OCI-LY3 (cell line): ENCODE measurements around the gene RELB.

ENCODE experiments used
- H2AFZ ChIP-seq: fragments of 200-600, 300-600 bp; shearing (Covaris generic); 2 replicates; pipeline ENCODE4 v1.6.0; 2014; ENCODE audit warnings: antibody characterized with exemption, low read depth, low read length
- H3K27ac ChIP-seq: fragments of 200-600, 300-600 bp; sonication (generic); 2 replicates; pipeline ENCODE4 v1.5.1; 2014; ENCODE audit warnings: mild to moderate bottlenecking, low read length, moderate library complexity, mixed read lengths
- H3K27me3 ChIP-seq: fragments of 200-600, 300-600 bp; sonication (generic); 2 replicates; pipeline ENCODE4 v1.6.1; 2014; ENCODE audit warnings: low read depth, low read length, mixed read lengths
- H3K36me3 ChIP-seq: fragments of 200-600, 300-600 bp; sonication (generic); replicated peaks from 2 replicates; pipeline ENCODE3; 2014; ENCODE audit warnings: low read depth, low read length, mixed read lengths
- H3K4me1 ChIP-seq: fragments of 300-600, 200-600 bp; sonication (generic); 2 replicates; pipeline ENCODE4 v1.6.1; 2014; ENCODE audit warnings: low read length, mixed read lengths
- H3K4me2 ChIP-seq: fragments of 200-600, 300-600 bp; sonication (generic); 2 replicates; pipeline ENCODE4 v1.6.1; 2014; ENCODE audit warnings: low read length, mixed read lengths
- H3K4me3 ChIP-seq: fragments of 300-600, 200-600 bp; sonication (generic); 2 replicates; pipeline ENCODE4 v1.5.1; 2014; ENCODE audit warnings: antibody characterized with exemption, mild to moderate bottlenecking, low read length, moderate library complexity
- H3K79me2 ChIP-seq: fragments of 300-600, 200-600 bp; shearing (Covaris generic); 2 replicates; pipeline ENCODE4 v1.6.1; 2014; ENCODE audit warnings: mild to moderate bottlenecking, low read length, mixed read lengths
- H3K9ac ChIP-seq: fragments of 300-600, 200-600 bp; shearing (Covaris generic); 2 replicates; pipeline ENCODE4 v1.6.0; 2014; ENCODE audit warnings: mild to moderate bottlenecking, low read length, moderate library complexity
- H3K9me3 ChIP-seq: fragments of 200-600, 300-600 bp; shearing (Covaris generic); 2 replicates; pipeline ENCODE4 v1.6.1; 2014; ENCODE audit warnings: low read length, mixed read lengths; ENCODE audit not compliant: insufficient read depth
- H4K20me1 ChIP-seq: fragments of 200-600, 300-600 bp; sonication (generic); 2 replicates; pipeline ENCODE4 v1.6.1; 2016; ENCODE audit warnings: low read length, mixed read lengths; ENCODE audit not compliant: insufficient read depth
- EZH2phosphoT487 ChIP-seq: fragments of 200-600 bp; shearing (Covaris generic); IDR thresholded peaks from 2 replicates; pipeline ENCODE4 v1.6.1; 2018; ENCODE audit warnings: antibody characterized with exemption, mixed run types, low read depth
- TF ChIP-seq, protein P1 (sequence below): fragments of 200-600, 300-600 bp; sonication (generic); IDR thresholded peaks from 2 replicates; pipeline ENCODE4 v1.5.1; 2014; ENCODE audit warnings: antibody characterized with exemption, low read length, low read depth

The RELB gene

GRCh38 chr19:45030825-45031224 lies 29.6 kb downstream of the RELB start:
- Histone ChIP-seq H4K20me1 (no peaks in the 10 kb centered on the region), H3K4me1 (no peaks in the 10 kb centered on the region), H3K27me3 (no peaks in the 10 kb centered on the region), H3K79me2 (no peaks in the 10 kb centered on the region), H3K4me2 (no peak overlapping the region), H3K27ac (no peak overlapping the region), H2AFZ (no peak overlapping the region), H3K9ac (no peak overlapping the region), H3K36me3 (peaks cover 57% of the 10 kb centered on the region), H3K4me3 (no peak overlapping the region), H3K9me3 (no peaks in the 10 kb centered on the region)
- TF ChIP-seq, protein P1, sequence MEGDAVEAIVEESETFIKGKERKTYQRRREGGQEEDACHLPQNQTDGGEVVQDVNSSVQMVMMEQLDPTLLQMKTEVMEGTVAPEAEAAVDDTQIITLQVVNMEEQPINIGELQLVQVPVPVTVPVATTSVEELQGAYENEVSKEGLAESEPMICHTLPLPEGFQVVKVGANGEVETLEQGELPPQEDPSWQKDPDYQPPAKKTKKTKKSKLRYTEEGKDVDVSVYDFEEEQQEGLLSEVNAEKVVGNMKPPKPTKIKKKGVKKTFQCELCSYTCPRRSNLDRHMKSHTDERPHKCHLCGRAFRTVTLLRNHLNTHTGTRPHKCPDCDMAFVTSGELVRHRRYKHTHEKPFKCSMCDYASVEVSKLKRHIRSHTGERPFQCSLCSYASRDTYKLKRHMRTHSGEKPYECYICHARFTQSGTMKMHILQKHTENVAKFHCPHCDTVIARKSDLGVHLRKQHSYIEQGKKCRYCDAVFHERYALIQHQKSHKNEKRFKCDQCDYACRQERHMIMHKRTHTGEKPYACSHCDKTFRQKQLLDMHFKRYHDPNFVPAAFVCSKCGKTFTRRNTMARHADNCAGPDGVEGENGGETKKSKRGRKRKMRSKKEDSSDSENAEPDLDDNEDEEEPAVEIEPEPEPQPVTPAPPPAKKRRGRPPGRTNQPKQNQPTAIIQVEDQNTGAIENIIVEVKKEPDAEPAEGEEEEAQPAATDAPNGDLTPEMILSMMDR, result no peak

DNA sequence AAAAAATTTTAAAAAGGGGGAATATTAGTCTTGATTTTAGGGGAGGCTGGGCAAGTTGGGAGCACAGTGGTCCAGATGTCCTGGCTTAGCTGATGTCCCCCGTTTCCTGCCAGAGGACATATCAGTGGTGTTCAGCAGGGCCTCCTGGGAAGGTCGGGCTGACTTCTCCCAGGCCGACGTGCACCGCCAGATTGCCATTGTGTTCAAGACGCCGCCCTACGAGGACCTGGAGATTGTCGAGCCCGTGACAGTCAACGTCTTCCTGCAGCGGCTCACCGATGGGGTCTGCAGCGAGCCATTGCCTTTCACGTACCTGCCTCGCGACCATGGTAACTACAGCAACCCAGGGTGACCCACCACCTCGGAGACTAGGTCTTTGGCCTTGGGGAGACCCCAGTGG lies 31.2 kb downstream of the RELB start:
- Histone ChIP-seq H3K36me3 (peaks cover 56% of the 10 kb centered on the region), H3K4me3 (no peak overlapping the region), H3K4me2 (no peak overlapping the region), H3K9ac (no peak overlapping the region), H3K27ac (no peak overlapping the region), H3K4me1 (no peaks in the 10 kb centered on the region), H3K9me3 (no peaks in the 10 kb centered on the region), H2AFZ (no peak overlapping the region), H4K20me1 (no peaks in the 10 kb centered on the region), H3K79me2 (no peaks in the 10 kb centered on the region), H3K27me3 (no peaks in the 10 kb centered on the region)
- TF ChIP-seq, protein P1, result no peak
- TF ChIP-seq EZH2phosphoT487, result no peak

- Histone ChIP-seq H3K4me1 (peaks cover 12% of the 10 kb centered on the region), H3K9ac (no peak overlapping the region), H3K36me3 (peaks cover 56% of the 10 kb centered on the region), H3K27ac (no peak overlapping the region), H3K4me2 (no peak overlapping the region), H3K79me2 (peaks cover 19% of the 10 kb centered on the region), H3K27me3 (no peaks in the 10 kb centered on the region), H3K4me3 (no peak overlapping the region), H3K9me3 (no peaks in the 10 kb centered on the region), H4K20me1 (peaks cover 14% of the 10 kb centered on the region), H2AFZ (no peak overlapping the region)
- TF ChIP-seq, protein P1, result no peak
- TF ChIP-seq EZH2phosphoT487, result no peak
Measured at GRCh38 chr19:45035755-45036154, 34.5 kb downstream of the RELB start.

- H3K36me3 ChIP-seq, result peaks cover 56% of the 10 kb centered on the region
- no peak overlapping the region for H3K4me2 ChIP-seq
Measured at GRCh38 chr19:45037393-45038169, 36.3 kb downstream of the RELB start.

More at GRCh38 chr19:45037393-45038169, 36.3 kb downstream of the RELB start:
- H4K20me1 ChIP-seq, result peaks cover 21% of the 10 kb centered on the region
- peaks cover 35% of the 10 kb centered on the region for H3K79me2 ChIP-seq
- no peak overlapping the region for H3K9ac ChIP-seq
- H3K27me3 ChIP-seq, result no peaks in the 10 kb centered on the region
- peaks cover 12% of the 10 kb centered on the region for H3K4me1 ChIP-seq
- H3K27ac ChIP-seq, result no peak overlapping the region
- no peak overlapping the region for H2AFZ ChIP-seq
- TF ChIP-seq, protein P1, result no peak
- no peak for TF ChIP-seq EZH2phosphoT487
- no peak overlapping the region for H3K4me3 ChIP-seq
- H3K9me3 ChIP-seq, result no peaks in the 10 kb centered on the region
